Fibroblast of lung (primary cell): ENCODE measurements around the gene SP8.
"Not testable (repeated sequence)": the region's sequence is repeated elsewhere in the genome, so short reads cannot be mapped to it uniquely, and the experiment has no call there.

ENCODE experiments used
- EZH2 ChIP-seq: IDR thresholded peaks from 2 replicates; pipeline ENCODE4 v1.5.1; 2012; ENCODE audit warnings: low read length, control low read depth, mild to moderate bottlenecking; ENCODE audit errors: missing control alignments
- TF ChIP-seq, protein P1 (sequence below), 2 donors: IDR thresholded peaks in 1 of 2; conservative IDR thresholded peaks in 1 of 2; 1 replicate in 1 of 2; 2 replicates in 1 of 2; pipeline ENCODE4 v1.5.1; 2011 to 2012; ENCODE audit warnings: low read length in 2 of 2, control low read depth in 1 of 2, inconsistent platforms in 1 of 2, low read depth in 1 of 2, mild to moderate bottlenecking in 1 of 2

DNA sequence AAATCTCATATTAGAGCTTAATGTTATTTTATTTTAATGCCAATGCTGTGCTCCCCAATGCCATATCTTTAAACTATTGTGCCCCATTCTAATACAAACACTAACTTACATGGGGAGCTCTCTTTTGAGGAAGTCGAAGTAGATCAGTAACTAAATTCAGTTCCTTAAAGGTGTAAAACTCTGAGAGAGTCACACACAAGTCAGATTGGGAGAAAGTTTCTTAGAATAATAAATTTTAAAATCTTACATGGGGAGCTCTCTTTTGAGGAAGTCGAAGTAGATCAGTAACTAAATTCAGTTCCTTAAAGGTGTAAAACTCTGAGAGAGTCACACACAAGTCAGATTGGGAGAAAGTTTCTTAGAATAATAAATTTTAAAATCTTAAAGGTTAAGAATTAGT is 49.7 kb upstream of the SP8 start:
- TF ChIP-seq, protein P1, sequence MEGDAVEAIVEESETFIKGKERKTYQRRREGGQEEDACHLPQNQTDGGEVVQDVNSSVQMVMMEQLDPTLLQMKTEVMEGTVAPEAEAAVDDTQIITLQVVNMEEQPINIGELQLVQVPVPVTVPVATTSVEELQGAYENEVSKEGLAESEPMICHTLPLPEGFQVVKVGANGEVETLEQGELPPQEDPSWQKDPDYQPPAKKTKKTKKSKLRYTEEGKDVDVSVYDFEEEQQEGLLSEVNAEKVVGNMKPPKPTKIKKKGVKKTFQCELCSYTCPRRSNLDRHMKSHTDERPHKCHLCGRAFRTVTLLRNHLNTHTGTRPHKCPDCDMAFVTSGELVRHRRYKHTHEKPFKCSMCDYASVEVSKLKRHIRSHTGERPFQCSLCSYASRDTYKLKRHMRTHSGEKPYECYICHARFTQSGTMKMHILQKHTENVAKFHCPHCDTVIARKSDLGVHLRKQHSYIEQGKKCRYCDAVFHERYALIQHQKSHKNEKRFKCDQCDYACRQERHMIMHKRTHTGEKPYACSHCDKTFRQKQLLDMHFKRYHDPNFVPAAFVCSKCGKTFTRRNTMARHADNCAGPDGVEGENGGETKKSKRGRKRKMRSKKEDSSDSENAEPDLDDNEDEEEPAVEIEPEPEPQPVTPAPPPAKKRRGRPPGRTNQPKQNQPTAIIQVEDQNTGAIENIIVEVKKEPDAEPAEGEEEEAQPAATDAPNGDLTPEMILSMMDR (conservative IDR thresholded peaks at IDR 0.05 in 1 of 2, IDR thresholded peaks at IDR 0.05 in 1 of 2; ENCODE audit: low read depth in 1 of 2, low read length in 2 of 2): not testable (repeated sequence)
- not testable (repeated sequence) for TF ChIP-seq EZH2
